ENCODE data around the gene SMG6. TPM values are rescaled to one million over a fixed set of nuclear protein-coding genes. Genes with fewer than 3 reads are reported as not detected.

SMG6 gene
- total and polyA plus RNA-seq, 2 of the 13 experiments (the other 11 are each of a cell fraction or from before 2014, with no cell fraction given): 4.6 to 14.6 TPM

GRCh38 chr17:2051061-2051932 lies 252.3 kb downstream of the SMG6 start:
- Histone ChIP-seq H3K27ac (ENCODE audit: extremely low read length, insufficient read depth, low read length) (no peak overlapping the region), H3K27me3 (ENCODE audit: control insufficient read depth in 1 of 2, insufficient read depth in 2 of 2, low read length in 2 of 2) (peaks cover 4 to 28% of the 10 kb centered on the region in 2 experiments; a peak in 4 of 5 replicates), H3K36me3 (replicated peaks in 1 of 2; ENCODE audit: control insufficient read depth in 1 of 2, insufficient read depth in 2 of 2, low read length in 2 of 2) (no peaks in the 10 kb centered on the region), H3K4me2 (ENCODE audit: low read depth, low read length) (peak overlapping the region; percentile 65; the same call in 1 of the 2 replicates), H2AFZ (ENCODE audit: low read length) (no peak overlapping the region), H3K9me3 (ENCODE audit: low read length) (no peaks in the 10 kb centered on the region), H4K20me1 (ENCODE audit: insufficient read depth, low read length) (peaks cover 18% of the 10 kb centered on the region; the same call in 1 of the 2 replicates), H3K79me2 (ENCODE audit: insufficient read depth, low read length) (no peaks in the 10 kb centered on the region), H3K4me3 (replicated peaks in 1 of 3; ENCODE audit: insufficient read depth in 1 of 3, low read depth in 2 of 3, low read length in 3 of 3) (peak overlapping the region; percentile 7 to 82 (median 47); a peak in 5 of 6 replicates), H3K4me1 (ENCODE audit: insufficient read depth, low read length) (peaks cover 37% of the 10 kb centered on the region), H3K9ac (ENCODE audit: insufficient read depth, low read depth, low read length) (no peak overlapping the region)
- in situ Hi-C loops (cut with HindIII; ENCODE audit: extremely low pct_ligation_motif_present, low pct_unique_long_range_greater_than_20kb): no loop called here
- ChIA-PET CTCF (ENCODE audit: low intra/inter-chr PET ratio, low total read pairs) (no interaction called here), POLR2A (interaction anchor here (1.4 kb wide), 1 partner anchor 285 kb away, joined by 5 read pairs; the partner anchor contains the start of genes SGSM2 and TSR1)
- 26% methylated on average over 41 of the region's 81 CpGs for WGBS (ENCODE audit: low lambda C conversion rate)
- no peak for DNase-seq (ENCODE audit: low spot score)
- BruUV-seq (replicated peaks): no TSS peak
- no peak for FAIRE-seq
- ATAC-seq: no peak
- intact Hi-C loops (cut with micrococcal nuclease; ENCODE audit: unreplicated experiment): no loop called here
- TF ChIP-seq ZNF530 (CRISPR knock-in tag; IDR thresholded peaks at IDR 0.05; ENCODE audit: low read depth) (no peak), EZH2 (conservative IDR thresholded peaks at IDR 0.05; ENCODE audit: low read depth, low read length) (0 out of 2 replicates have a peak, but pooled peaks have one; percentile 62), TRAFD1 (CRISPR knock-in tag; IDR thresholded peaks at IDR 0.05; ENCODE audit: borderline replicate concordance) (no peak), ZNF552 (CRISPR knock-in tag; IDR thresholded peaks at IDR 0.05; ENCODE audit: borderline replicate concordance) (no peak), ZFP62 (CRISPR knock-in tag; IDR thresholded peaks at IDR 0.05) (no peak), HNRNPK (IDR thresholded peaks at IDR 0.05; ENCODE audit: low read depth, low read length, poor library complexity, severe bottlenecking) (peak; percentile 15), RARA (CRISPR knock-in tag; IDR thresholded peaks at IDR 0.05) (no peak), ZKSCAN8 (CRISPR knock-in tag; IDR thresholded peaks at IDR 0.05; ENCODE audit: borderline replicate concordance) (peak; percentile 90), ARNT2 (CRISPR knock-in tag; IDR thresholded peaks at IDR 0.05; ENCODE audit: low read depth) (no peak), ZNF235 (CRISPR knock-in tag; IDR thresholded peaks at IDR 0.05; ENCODE audit: borderline replicate concordance) (no peak), ZNF652 (CRISPR knock-in tag; IDR thresholded peaks at IDR 0.05; ENCODE audit: borderline replicate concordance, low read depth) (0 out of 2 replicates have a peak, but pooled peaks have one; percentile 45), THAP11 (CRISPR knock-in tag; IDR thresholded peaks at IDR 0.05) (no peak), CERS6 (CRISPR knock-in tag; IDR thresholded peaks at IDR 0.05) (no peak), ETV5 (CRISPR knock-in tag; IDR thresholded peaks at IDR 0.05; ENCODE audit: borderline replicate concordance) (no peak)

Measured in HepG2 (cell line).